Neural progenitor cell (in vitro differentiated cells): Measurements from ENCODE around the gene TRAPPC10. TPM values are rescaled to one million over a fixed set of nuclear protein-coding genes. Genes with fewer than 3 reads are reported as not detected.
"Not testable (repeated sequence)": the region's sequence is repeated elsewhere in the genome, so short reads cannot be mapped to it uniquely, and the experiment has no call there.

Experiments
- DNase-seq: peaks from one replicate; pipeline ENCODE4 v3.0.0-alpha.2; 2016; ENCODE audit warnings: low spot score
- H2AFZ ChIP-seq: fragments of 200-600 bp; sonication (generic); replicated peaks from 2 replicates; pipeline ENCODE4 v1.6.1; 2016; ENCODE audit warnings: antibody characterized with exemption
- H3F3A ChIP-seq: fragments of 200-600 bp; sonication (generic); 2 replicates; pipeline ENCODE4 v1.6.1; 2016; ENCODE audit warnings: antibody characterized with exemption, low read depth
- H3K27ac ChIP-seq: fragments of 200-600 bp; sonication (generic); 2 replicates; pipeline ENCODE4 v1.5.1; 2016; ENCODE audit warnings: mild to moderate bottlenecking
- H3K27me3 ChIP-seq: fragments of 200-600 bp; sonication (generic); 2 replicates; pipeline ENCODE4 v1.6.1; 2016; ENCODE audit warnings: mild to moderate bottlenecking, moderate library complexity
- H3K36me3 ChIP-seq: fragments of 200-600 bp; sonication (generic); 2 replicates; pipeline ENCODE4 v1.5.1; 2016
- H3K4me1 ChIP-seq: fragments of 200-600 bp; sonication (generic); 2 replicates; pipeline ENCODE4 v1.6.1; 2016; ENCODE audit warnings: mixed run types
- H3K4me2 ChIP-seq: fragments of 200-600 bp; sonication (generic); 2 replicates; pipeline ENCODE4 v1.6.1; 2016
- H3K4me3 ChIP-seq: fragments of 200-600 bp; sonication (generic); 2 replicates; pipeline ENCODE4 v1.5.1; 2016
- H3K79me2 ChIP-seq: fragments of 200-600 bp; sonication (generic); 2 replicates; pipeline ENCODE4 v1.6.1; 2016; ENCODE audit warnings: low read depth
- H3K9ac ChIP-seq: fragments of 200-600 bp; sonication (generic); 2 replicates; pipeline ENCODE4 v1.6.1; 2016
- H3K9me3 ChIP-seq: fragments of 200-600 bp; sonication (generic); 2 replicates; pipeline ENCODE4 v1.5.1; 2016; ENCODE audit warnings: low read depth
- H4K20me1 ChIP-seq: fragments of 200-600 bp; sonication (generic); 2 replicates; pipeline ENCODE4 v1.6.1; 2016; ENCODE audit warnings: low read depth
- H3K27ac Mint-ChIP-seq: 3 replicates; pipeline ENCODE4 v1.8.0; 2021; ENCODE audit warnings: mixed read lengths
- H3K27me3 Mint-ChIP-seq: 2 replicates; pipeline ENCODE4 v1.8.0; 2022; ENCODE audit warnings: low read depth, mild to moderate bottlenecking, inconsistent platforms, moderate library complexity, mixed read lengths; ENCODE audit not compliant: insufficient read depth
- H3K36me3 Mint-ChIP-seq: 3 replicates; pipeline ENCODE4 v1.8.0; 2021; ENCODE audit warnings: mixed read lengths
- H3K4me1 Mint-ChIP-seq: 3 replicates; pipeline ENCODE4 v1.8.0; 2021; ENCODE audit warnings: mixed read lengths
- H3K4me3 Mint-ChIP-seq: 3 replicates; pipeline ENCODE4 v1.8.0; 2021; ENCODE audit warnings: mild to moderate bottlenecking, moderate library complexity, mixed read lengths
- H3K9me3 Mint-ChIP-seq: 3 replicates; pipeline ENCODE4 v1.8.0; 2020; ENCODE audit warnings: mixed read lengths
- total RNA-seq: library from RNA; depleted of rRNA; stranded (reverse); fragments of >200 nt; gene quantifications from 2 replicates; pipeline ENCODE4 v1.2.3, GENCODE V29; 2015; ENCODE audit warnings: low replicate concordance

Gene TRAPPC10
- total RNA-seq, 1 donor from 2014 or later = 19.8 TPM

- not testable (repeated sequence) for H3K4me3 Mint-ChIP-seq, H3K27me3 Mint-ChIP-seq, H3K9ac ChIP-seq, H4K20me1 ChIP-seq, DNase-seq, H3K27me3 ChIP-seq, H3K27ac ChIP-seq, H3K4me1 ChIP-seq, H3K79me2 ChIP-seq, H3K36me3 Mint-ChIP-seq, H3F3A ChIP-seq, H3K4me2 ChIP-seq, H3K36me3 ChIP-seq, H3K9me3 ChIP-seq, H3K27ac Mint-ChIP-seq, H3K4me3 ChIP-seq, H3K9me3 Mint-ChIP-seq, H3K4me1 Mint-ChIP-seq, H2AFZ ChIP-seq
These were observed 110.0 kb downstream of the TRAPPC10 start for GRCh38 chr21:44122131-44122530.

GRCh38 chr21:44127827-44128226, 115.7 kb downstream of the TRAPPC10 start:
- H3K4me2 ChIP-seq, H3K4me3 ChIP-seq, H3K36me3 Mint-ChIP-seq, H3K36me3 ChIP-seq, H3K9me3 ChIP-seq, H3K79me2 ChIP-seq, H3K4me3 Mint-ChIP-seq, DNase-seq, H3K27ac Mint-ChIP-seq, H4K20me1 ChIP-seq, H3K27me3 Mint-ChIP-seq, H3K4me1 ChIP-seq, H3K27me3 ChIP-seq, H3K9ac ChIP-seq, H3K27ac ChIP-seq, H3F3A ChIP-seq, H3K4me1 Mint-ChIP-seq, H3K9me3 Mint-ChIP-seq, H2AFZ ChIP-seq: not testable (repeated sequence)

- H3K4me3 Mint-ChIP-seq, H3K9me3 Mint-ChIP-seq, H3K27me3 ChIP-seq, H3K4me2 ChIP-seq, DNase-seq, H4K20me1 ChIP-seq, H3K27ac ChIP-seq, H3K27ac Mint-ChIP-seq, H3F3A ChIP-seq, H3K79me2 ChIP-seq, H3K9me3 ChIP-seq, H3K36me3 Mint-ChIP-seq, H3K4me1 ChIP-seq, H3K36me3 ChIP-seq, H3K27me3 Mint-ChIP-seq, H3K4me3 ChIP-seq, H3K4me1 Mint-ChIP-seq, H3K9ac ChIP-seq, H2AFZ ChIP-seq: not testable (repeated sequence)
These were observed 121.6 kb downstream of the TRAPPC10 start for GRCh38 chr21:44133715-44134057.

- not testable (repeated sequence) for H3K27me3 ChIP-seq, H3K27me3 Mint-ChIP-seq
These were observed 122.6 kb downstream of the TRAPPC10 start for GRCh38 chr21:44134732-44135131.

GRCh38 chr21:44138039-44138438, 125.9 kb downstream of the TRAPPC10 start:
- not testable (repeated sequence) for H3K27me3 ChIP-seq, H3K9ac ChIP-seq, H3K27ac Mint-ChIP-seq, H3K4me3 ChIP-seq, H3F3A ChIP-seq, H3K27ac ChIP-seq, H3K4me2 ChIP-seq, H3K4me1 ChIP-seq, H2AFZ ChIP-seq, H4K20me1 ChIP-seq, DNase-seq, H3K27me3 Mint-ChIP-seq, H3K9me3 Mint-ChIP-seq, H3K4me3 Mint-ChIP-seq, H3K4me1 Mint-ChIP-seq, H3K36me3 Mint-ChIP-seq, H3K36me3 ChIP-seq, H3K9me3 ChIP-seq, H3K79me2 ChIP-seq

More at GRCh38 chr21:44134732-44135131, 122.6 kb downstream of the TRAPPC10 start:
- H3K4me1 Mint-ChIP-seq, H3K9me3 ChIP-seq, H3K4me3 Mint-ChIP-seq, H3K27ac ChIP-seq, H3K36me3 ChIP-seq, H3F3A ChIP-seq, H3K4me2 ChIP-seq, DNase-seq, H3K9ac ChIP-seq, H3K36me3 Mint-ChIP-seq, H4K20me1 ChIP-seq, H3K4me3 ChIP-seq, H3K27ac Mint-ChIP-seq, H2AFZ ChIP-seq, H3K79me2 ChIP-seq, H3K4me1 ChIP-seq, H3K9me3 Mint-ChIP-seq: not testable (repeated sequence)

DNA sequence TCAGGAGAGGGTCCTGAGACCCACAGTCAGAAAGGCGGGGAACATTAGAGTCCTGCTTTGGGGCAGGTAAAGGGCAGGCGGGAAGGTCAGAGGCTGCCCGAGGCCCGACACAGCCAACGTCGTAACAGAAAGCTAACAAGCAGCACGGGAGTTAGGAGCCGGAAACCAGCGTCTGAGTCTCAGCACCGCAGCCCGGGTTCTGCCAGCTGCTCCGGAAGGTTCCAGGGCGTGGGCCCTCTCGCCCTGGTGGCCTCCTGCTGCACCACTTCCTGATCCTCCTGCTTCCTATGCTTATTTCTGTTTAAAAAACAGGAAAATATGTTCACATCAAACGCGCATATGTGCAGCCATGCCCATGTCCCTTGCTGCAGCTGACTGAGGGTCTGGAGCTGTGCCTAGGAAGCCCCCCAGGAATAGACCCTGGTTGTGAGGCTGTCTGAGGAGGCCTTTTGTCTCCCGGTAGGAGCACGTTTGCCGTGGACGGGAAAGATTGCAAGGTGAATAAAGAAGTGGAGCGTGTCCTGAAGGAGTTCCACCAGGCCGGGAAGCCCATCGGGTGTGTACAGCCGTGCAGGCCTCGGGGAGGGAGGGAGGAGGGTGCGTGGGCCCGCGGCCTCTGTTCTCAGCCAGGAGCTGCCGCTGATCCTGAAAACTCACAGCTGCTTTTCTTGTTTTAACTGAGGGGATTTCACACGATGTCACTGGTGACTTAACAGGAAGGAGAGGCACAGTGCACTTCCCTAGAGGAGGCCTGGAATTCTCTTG, 127.9 kb downstream of the TRAPPC10 start:
- not testable (repeated sequence) for H3K36me3 Mint-ChIP-seq

DNA sequence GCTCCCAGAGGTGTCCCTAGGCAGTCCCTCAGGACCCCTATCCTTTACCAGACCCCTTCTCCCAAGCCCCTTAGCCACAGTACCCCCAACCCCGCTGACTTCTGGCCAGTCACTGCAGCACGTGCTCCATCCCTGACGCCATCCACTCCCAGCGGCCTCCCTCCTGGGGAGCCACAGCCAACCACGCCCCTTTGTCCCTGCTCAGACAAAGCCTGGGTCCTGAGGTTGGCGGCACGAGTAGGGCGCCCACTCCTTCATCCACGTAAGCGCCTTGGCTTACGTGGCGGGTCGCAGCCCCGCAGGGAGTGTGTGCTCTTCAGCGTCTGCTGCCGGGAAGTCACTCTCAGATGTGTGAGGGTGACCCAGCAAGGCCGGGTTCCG, 128.4 kb downstream of the TRAPPC10 start:
- not testable (repeated sequence) for H4K20me1 ChIP-seq, H3F3A ChIP-seq, H3K4me1 Mint-ChIP-seq, H3K27me3 ChIP-seq, H3K9me3 ChIP-seq, H3K27me3 Mint-ChIP-seq, H3K36me3 Mint-ChIP-seq, DNase-seq, H3K4me2 ChIP-seq, H3K9ac ChIP-seq, H3K9me3 Mint-ChIP-seq, H3K36me3 ChIP-seq, H3K4me3 Mint-ChIP-seq, H3K27ac Mint-ChIP-seq, H3K79me2 ChIP-seq, H3K27ac ChIP-seq, H3K4me1 ChIP-seq, H3K4me3 ChIP-seq, H2AFZ ChIP-seq

More for the DNA sequence above, 127.9 kb downstream of the TRAPPC10 start:
- H3K27ac Mint-ChIP-seq, H3K79me2 ChIP-seq, H3K4me2 ChIP-seq, H3K4me1 Mint-ChIP-seq, H3K4me3 Mint-ChIP-seq, H3K36me3 ChIP-seq, H3K9me3 Mint-ChIP-seq, H3K9ac ChIP-seq, H3F3A ChIP-seq, DNase-seq, H3K27me3 ChIP-seq, H2AFZ ChIP-seq, H3K4me3 ChIP-seq, H4K20me1 ChIP-seq, H3K27me3 Mint-ChIP-seq, H3K27ac ChIP-seq, H3K4me1 ChIP-seq, H3K9me3 ChIP-seq: not testable (repeated sequence)

DNA sequence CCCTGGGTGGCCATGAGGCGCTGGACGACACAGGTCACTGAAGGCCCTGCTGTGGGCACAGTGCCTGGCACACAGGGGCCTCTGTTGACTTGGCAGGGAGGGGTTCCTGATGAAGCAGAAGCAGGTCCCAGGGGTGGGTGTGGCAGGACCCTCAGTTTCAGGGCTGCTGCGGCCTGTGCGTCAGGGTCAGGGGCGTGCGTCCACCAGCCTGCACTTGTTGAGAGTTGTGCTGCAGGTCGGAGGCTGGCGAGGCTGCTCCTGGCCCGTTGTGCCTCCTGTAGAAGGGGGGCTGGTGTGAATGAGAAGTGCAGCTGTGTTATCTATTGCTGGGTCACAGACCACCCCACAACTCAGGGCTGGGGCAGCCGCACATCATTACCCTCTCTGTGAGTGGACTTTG, 130.4 kb downstream of the TRAPPC10 start:
- H3F3A ChIP-seq, H3K36me3 Mint-ChIP-seq, DNase-seq, H3K79me2 ChIP-seq, H3K4me3 ChIP-seq, H3K36me3 ChIP-seq, H3K4me1 Mint-ChIP-seq, H3K4me2 ChIP-seq, H3K27ac Mint-ChIP-seq, H3K4me1 ChIP-seq, H3K27ac ChIP-seq, H4K20me1 ChIP-seq, H3K9ac ChIP-seq, H3K27me3 ChIP-seq, H3K9me3 Mint-ChIP-seq, H2AFZ ChIP-seq, H3K9me3 ChIP-seq, H3K27me3 Mint-ChIP-seq, H3K4me3 Mint-ChIP-seq: not testable (repeated sequence)
